ENCODE data around the gene MARK4. TPM values are rescaled to one million over a fixed set of nuclear protein-coding genes. Genes with fewer than 3 reads are reported as not detected.

MARK4 gene
- total and polyA plus RNA-seq, 8 donors, result 8.8 to 120 (median 18.4) TPM

- no peak overlapping the region for H3K4me3 ChIP-seq
- H3K27ac ChIP-seq, result no peak overlapping the region
- DNase-seq, result peak in 1 of 2 donors; percentile 5
- intact Hi-C loops (cut with DNase I; ENCODE audit: low total_unique reads), result no loop called here
- H3K36me3 ChIP-seq, result peaks cover 12 to 29% (median 27%) of the 10 kb centered on the region in 4 donors
- peaks cover 0 to 6% (median 2%) of the 10 kb centered on the region in 4 donors for H3K4me1 ChIP-seq
- no peak for TF ChIP-seq CTCF (IDR thresholded peaks at IDR 0.05)
- no peak for TF ChIP-seq POLR2AphosphoS5 (IDR thresholded peaks at IDR 0.05)
- TF ChIP-seq POLR2A (IDR thresholded peaks at IDR 0.05), result no peak
- TF ChIP-seq EP300 (IDR thresholded peaks at IDR 0.05), result no peak
- WGBS, 5 donors, result 69 to 75% (median 73%) methylated on average over 12 to 25 of the region's 25 CpGs
- H3K9me3 ChIP-seq, result no peaks in the 10 kb centered on the region
- peaks cover 0 to 47% (median 29%) of the 10 kb centered on the region in 3 donors for H3K27me3 ChIP-seq
Observed at GRCh38 chr19:45347570-45348366, 96.7 kb downstream of the MARK4 start.

DNA sequence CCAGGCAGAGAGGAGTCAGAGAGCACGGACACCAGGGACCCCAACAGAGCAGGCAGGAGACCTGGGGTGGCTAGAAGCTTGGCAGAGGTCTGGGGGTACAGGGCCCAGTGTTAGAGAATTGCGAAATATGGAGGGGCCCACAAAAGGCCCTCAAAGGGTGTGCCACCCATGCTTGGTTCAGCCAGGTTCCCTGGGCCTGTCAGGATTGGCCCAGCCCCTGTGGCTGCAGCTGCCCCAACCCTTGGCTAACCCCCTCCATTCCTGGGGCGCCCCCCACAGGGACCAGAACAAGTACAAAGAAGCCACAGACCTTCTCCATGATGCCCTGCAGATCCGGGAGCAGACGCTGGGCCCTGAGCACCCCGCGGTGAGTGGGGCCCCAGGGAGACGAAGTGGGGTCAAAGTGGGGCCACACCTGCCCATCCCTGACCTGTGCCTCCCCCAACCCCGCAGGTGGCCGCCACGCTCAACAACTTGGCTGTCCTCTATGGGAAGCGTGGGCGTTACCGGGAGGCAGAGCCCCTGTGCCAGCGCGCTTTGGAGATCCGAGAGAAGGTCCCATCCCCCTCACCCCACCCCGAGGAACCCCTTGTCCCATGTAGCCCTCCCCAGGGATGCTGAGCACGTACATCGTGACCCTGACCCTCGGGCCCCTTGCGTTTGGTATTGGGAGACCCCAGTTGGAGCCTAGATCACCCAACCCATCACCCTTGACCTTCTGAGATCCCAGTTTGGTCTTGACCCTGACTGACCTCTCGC is 97.5 kb downstream of the MARK4 start:
- H3K9me3 ChIP-seq, result no peaks in the 10 kb centered on the region
- H3K4me1 ChIP-seq, result peaks cover 0 to 6% (median 2%) of the 10 kb centered on the region in 4 donors
- no peak overlapping the region for H3K4me3 ChIP-seq
- H3K27me3 ChIP-seq, result peaks cover 0 to 44% (median 29%) of the 10 kb centered on the region in 3 donors
- WGBS, 5 donors, result 73 to 77% (median 76%) methylated on average over 16 to 23 of the region's 23 CpGs
- DNase-seq, result no peak
- H3K27ac ChIP-seq, result no peak overlapping the region
- intact Hi-C loops (cut with DNase I; ENCODE audit: low total_unique reads), result no loop called here
- no peak for TF ChIP-seq POLR2A (IDR thresholded peaks at IDR 0.05)
- TF ChIP-seq EP300 (IDR thresholded peaks at IDR 0.05), result no peak
- no peak for TF ChIP-seq POLR2AphosphoS5 (IDR thresholded peaks at IDR 0.05)
- H3K36me3 ChIP-seq, result peaks cover 12 to 36% (median 34%) of the 10 kb centered on the region in 4 donors

GRCh38 chr19:45349126-45349415 is 98.0 kb downstream of the MARK4 start:
- peaks cover 0 to 6% (median 2%) of the 10 kb centered on the region in 4 donors for H3K4me1 ChIP-seq
- no peak overlapping the region for H3K4me3 ChIP-seq
- peaks cover 14 to 42% (median 40%) of the 10 kb centered on the region in 4 donors for H3K36me3 ChIP-seq
- H3K27me3 ChIP-seq, result peaks cover 0 to 44% (median 29%) of the 10 kb centered on the region in 3 donors
- WGBS, 5 donors, result 47 to 75% (median 69%) methylated on average over 3 of the region's 3 CpGs
- H3K27ac ChIP-seq, result no peak overlapping the region
- TF ChIP-seq CTCF (IDR thresholded peaks at IDR 0.05), result no peak
- TF ChIP-seq EP300 (IDR thresholded peaks at IDR 0.05), result no peak
- TF ChIP-seq POLR2A (IDR thresholded peaks at IDR 0.05), result no peak
- TF ChIP-seq POLR2AphosphoS5 (IDR thresholded peaks at IDR 0.05), result no peak
- no peaks in the 10 kb centered on the region for H3K9me3 ChIP-seq
- intact Hi-C loops (cut with DNase I; ENCODE audit: low total_unique reads), result no loop called here
- no peak for DNase-seq

DNA sequence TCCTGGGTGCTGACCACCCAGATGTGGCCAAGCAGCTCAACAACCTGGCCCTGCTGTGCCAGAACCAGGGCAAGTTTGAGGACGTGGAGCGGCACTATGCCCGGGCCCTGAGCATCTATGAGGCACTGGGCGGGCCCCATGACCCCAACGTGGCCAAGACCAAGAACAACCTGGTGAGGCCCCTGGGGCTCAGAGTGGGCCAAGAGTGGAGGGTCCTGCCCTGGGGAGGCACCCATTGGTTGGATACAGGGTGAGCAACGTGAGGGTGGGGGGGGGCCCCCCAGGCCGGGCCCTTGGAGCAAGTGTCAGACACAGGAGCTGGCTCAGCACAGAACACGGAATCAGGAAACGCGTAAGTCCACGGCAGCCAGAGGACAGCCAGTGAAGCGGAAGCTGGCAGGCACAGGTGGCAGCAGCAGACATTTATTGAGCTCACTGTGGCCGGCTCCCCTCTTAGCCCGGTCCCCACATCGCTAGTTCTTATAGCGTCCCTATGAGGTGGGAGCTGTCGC is 98.4 kb downstream of the MARK4 start:
- Histone ChIP-seq H3K9me3 (no peaks in the 10 kb centered on the region), H3K27ac (no peak overlapping the region), H3K4me1 (peaks cover 0 to 6% (median 2%) of the 10 kb centered on the region in 4 donors), H3K36me3 (peaks cover 18 to 46% (median 44%) of the 10 kb centered on the region in 4 donors), H3K4me3 (no peak overlapping the region), H3K27me3 (peaks cover 0 to 40% (median 29%) of the 10 kb centered on the region in 3 donors)
- WGBS, 5 donors, result 80 to 89% (median 84%) methylated on average over 13 to 17 of the region's 17 CpGs
- TF ChIP-seq CTCF (IDR thresholded peaks at IDR 0.05), result no peak
- no peak for TF ChIP-seq POLR2A (IDR thresholded peaks at IDR 0.05)
- no peak for TF ChIP-seq EP300 (IDR thresholded peaks at IDR 0.05)
- no peak for TF ChIP-seq POLR2AphosphoS5 (IDR thresholded peaks at IDR 0.05)
- intact Hi-C loops (cut with DNase I; ENCODE audit: low total_unique reads), result no loop called here
- no peak for DNase-seq
